ENCODE data around the gene GPR162. TPM values are rescaled to one million over a fixed set of nuclear protein-coding genes. Genes with fewer than 3 reads are reported as not detected.

GPR162 gene
- polyA plus RNA-seq, 3 donors: 22.1 to 28.7 (median 24.7) TPM

DNA sequence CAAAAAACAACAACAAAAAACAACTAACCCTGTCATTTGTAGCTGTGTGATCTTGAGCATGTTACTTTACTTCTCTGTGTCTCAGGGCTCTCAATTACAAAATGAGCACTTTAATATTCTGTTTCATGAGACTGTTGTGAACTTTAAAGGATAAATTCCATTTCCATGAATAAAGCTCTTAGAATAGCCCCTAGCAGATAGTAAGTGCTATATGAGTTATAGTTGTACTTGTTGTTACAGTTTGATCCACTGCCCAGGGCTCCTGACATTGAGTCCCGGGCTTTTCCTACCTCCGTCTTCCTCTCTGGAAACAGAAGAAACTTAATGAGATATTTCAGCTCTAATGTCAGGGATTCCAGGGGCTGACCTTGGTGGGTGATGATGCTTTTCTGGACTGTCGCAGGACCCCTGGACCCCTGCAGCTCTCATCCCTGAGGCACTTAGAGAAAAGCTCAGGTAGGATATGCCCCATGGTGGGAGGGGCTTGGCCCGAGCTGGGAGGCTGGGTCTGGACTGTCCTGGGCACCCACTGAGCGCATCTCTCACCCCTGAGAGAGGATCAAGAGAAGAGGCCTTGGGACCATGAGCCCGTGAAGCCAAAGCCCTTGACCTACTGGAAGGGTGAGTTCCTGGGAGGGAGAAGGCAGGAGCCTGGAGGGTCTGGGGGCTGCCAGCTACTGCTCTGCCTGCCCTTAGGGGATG is 11.7 kb downstream of the GPR162 start:
- no peak for DNase-seq (ENCODE audit: low read depth in 3 of 3, low spot score in 2 of 3)

GRCh38 chr12:6834254-6834653 is 12.6 kb downstream of the GPR162 start:
- DNase-seq (ENCODE audit: low read depth in 3 of 3, low spot score in 2 of 3): no peak

DNA sequence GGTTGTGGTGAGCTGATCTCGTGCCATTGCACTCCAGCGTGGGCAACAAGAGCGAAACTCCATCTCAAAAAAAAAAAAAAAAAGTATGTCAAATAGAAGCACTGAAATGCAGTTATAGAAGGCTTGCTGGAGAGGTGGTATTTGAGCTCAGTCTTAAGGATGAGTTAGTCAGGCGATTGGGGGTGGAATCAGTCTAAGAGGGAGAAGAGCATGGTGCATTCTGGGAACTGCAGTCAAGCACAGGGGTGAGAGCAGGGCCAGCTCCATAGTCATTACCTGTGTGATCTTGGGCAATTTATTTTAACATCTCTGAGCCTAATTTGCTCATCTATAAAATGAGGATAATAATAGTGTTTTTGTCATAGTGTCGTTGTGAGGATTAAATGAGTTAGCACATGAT is 13.3 kb downstream of the GPR162 start:
- DNase-seq (ENCODE audit: low read depth in 3 of 3, low spot score in 2 of 3): no peak

DNA sequence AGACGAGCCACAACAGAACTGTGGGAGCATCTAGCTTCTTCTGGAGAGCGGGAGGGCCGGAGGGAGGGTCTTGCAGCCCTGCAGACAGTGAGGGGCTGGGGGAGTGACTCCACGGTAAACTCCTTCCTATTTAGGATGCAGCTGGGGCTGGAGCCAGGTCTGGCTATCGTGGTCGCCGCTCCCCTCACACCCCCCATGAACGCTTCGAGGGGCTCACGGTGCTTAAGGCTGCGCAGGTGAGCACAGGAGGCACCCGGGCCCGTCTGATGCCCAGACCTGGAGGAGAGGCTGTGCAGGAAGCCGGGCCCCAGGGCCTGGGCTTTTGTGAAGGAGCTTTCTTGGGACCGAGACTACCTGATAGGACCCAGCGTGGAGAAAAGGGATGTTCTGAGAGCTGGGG is 15.2 kb downstream of the GPR162 start:
- no peak for DNase-seq (ENCODE audit: low read depth in 3 of 3, low spot score in 2 of 3)

DNA sequence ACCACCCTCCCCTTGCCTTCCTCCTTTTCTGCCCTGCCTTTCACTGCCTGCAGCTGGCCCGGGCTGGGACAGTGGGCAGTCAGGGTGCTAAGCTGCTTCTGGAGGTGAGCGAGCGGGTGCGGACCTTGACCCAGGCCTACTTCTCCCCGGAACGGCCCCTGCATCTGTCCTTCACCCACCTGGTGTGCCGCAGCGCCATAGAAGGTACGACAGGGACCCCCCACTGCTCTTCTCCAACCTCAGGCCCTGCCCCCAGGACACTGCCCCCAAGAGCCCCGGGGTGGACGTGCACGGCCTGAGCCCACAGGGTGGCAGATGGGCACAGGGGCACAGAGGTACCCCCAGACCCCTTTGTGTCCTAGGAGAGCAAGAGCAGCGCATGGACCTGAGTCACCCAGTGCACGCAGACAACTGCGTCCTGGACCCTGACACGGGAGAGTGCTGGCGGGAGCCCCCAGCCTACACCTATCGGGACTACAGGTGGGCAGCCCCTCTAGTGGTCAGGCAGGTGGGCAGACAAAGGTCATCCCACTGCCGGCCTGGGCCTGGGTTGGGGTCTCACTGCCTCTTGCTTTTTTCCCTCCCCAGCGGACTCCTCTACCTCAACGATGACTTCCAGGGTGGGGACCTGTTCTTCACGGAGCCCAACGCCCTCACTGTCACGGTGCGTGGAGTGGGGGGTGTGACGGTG is 15.9 kb downstream of the GPR162 start:
- DNase-seq (ENCODE audit: low read depth in 3 of 3, low spot score in 2 of 3): no peak

- DNase-seq (ENCODE audit: low read depth in 3 of 3, low spot score in 2 of 3): no peak
These were observed 17.2 kb downstream of the GPR162 start for GRCh38 chr12:6838854-6839253.

DNA sequence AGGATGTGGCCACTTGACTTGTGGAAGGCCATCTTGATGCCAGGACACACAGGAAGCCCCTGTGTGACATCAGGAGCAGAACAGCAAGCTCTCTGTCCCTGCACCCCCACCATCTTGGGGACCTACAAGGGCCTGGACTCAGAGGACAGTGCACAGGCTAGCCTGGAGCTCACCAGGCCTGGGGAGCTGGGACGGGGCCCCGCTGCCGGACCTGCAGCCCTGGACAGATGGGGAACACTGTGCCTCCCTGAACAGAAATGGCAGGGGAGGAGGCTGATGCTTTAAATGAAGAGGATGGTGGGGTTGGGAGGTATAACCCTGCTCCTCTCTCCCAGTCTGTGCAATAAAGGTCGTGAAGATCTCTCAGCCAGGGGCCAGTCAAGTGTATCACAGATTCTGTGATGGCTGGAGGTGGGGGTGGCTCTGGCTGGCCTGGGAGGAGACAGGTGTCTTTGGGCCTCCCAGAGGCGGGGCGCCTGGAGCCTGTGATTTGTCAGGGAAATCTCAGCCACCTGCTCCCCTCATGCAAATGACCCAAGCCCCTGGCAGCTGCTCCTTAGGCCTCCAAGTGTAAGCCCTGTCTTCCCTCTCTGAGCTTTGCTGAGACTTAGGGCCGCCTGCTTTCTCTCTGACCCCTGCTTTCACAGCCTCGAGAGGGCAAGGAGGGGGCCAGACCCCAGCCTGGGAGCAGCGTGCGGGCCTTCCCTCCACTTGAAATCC is 18.0 kb downstream of the GPR162 start:
- no peak for DNase-seq (ENCODE audit: low read depth in 3 of 3, low spot score in 2 of 3)

DNA sequence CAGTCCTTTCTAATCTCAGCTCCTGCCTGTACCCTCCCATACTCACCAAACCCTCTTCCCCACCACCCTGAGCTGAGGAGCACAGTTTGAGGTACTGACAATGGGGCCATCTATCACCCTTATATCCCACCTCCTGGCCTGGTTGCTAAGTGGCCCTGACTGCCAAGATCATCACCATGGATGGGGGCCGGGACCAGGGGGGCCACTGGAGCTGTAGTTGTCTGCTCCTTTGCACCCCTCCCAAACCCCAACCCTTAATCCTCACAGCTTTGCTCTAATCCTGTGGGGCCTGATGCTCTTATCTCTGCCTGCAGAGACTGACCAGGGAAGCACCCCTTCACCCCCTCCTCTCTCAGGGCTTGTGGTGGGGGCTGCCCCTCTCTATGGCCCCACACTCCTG is 18.7 kb downstream of the GPR162 start:
- DNase-seq (ENCODE audit: low read depth in 3 of 3, low spot score in 2 of 3): no peak

GRCh38 chr12:6840761-6841515 is 19.3 kb downstream of the GPR162 start, which contains the start of gene GNB3:
Gene GNB3 (plus strand): TSS chr12:6840925. CDS start chr12:6841288, 363 bp downstream.
- no peak for DNase-seq (ENCODE audit: low read depth in 3 of 3, low spot score in 2 of 3)

DNA sequence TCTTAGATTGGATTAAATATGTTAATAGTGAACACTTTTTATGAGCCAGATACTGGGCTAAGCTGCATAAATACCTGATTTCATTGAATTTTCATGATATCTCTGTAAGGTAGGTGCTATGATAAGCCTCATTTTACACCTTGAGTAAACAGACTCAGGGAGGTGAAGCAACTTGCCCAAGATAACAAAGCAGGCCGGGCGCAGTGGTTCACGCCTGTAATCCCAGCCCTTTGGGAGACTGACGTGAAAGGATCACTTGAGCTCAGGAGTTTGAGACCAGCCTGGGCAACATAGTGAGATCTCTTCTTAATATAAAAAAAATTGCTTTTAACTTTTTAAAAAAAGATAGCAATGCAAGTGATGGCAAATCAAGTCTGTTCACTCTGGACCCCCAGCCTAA is 20.5 kb downstream of the GPR162 start:
- DNase-seq (ENCODE audit: low read depth in 3 of 3, low spot score in 2 of 3): no peak

DNA sequence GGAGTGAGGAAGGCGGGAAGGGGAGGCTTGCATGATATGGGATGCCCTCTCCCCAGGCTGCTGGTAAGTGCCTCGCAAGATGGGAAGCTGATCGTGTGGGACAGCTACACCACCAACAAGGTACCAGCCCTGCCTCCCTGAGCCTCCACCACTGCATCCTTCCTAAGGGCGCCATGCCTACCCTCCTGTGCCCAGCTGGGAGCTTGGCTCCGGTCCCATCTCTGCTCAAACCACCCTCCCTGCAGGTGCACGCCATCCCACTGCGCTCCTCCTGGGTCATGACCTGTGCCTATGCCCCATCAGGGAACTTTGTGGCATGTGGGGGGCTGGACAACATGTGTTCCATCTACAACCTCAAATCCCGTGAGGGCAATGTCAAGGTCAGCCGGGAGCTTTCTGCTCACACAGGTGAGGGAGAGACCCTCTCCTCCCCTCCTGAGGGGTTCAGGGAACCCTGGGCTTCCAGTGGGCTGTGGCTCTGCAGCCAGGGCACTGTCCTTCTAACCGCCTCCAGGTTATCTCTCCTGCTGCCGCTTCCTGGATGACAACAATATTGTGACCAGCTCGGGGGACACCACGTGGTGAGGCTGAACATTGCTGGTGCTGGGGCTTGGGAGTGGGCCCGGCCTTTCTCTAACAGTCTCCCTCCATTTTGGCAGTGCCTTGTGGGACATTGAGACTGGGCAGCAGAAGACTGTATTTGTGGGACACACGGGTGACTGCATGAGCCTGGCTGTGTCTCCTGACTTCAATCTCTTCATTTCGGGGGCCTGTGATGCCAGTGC is 21.7 kb downstream of the GPR162 start:
- no peak for DNase-seq (ENCODE audit: low read depth in 3 of 3, low spot score in 2 of 3)

DNA sequence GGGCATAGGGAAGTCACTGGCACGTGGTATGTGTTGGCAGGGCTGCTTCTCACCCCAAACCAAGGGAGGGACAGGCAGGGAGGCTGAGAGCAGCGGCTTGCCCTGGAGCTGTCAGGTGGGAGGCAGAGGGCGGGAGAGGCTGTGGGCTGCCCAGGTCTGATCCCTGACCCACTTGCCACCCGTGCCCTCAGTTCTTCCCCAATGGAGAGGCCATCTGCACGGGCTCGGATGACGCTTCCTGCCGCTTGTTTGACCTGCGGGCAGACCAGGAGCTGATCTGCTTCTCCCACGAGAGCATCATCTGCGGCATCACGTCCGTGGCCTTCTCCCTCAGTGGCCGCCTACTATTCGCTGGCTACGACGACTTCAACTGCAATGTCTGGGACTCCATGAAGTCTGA is 23.8 kb downstream of the GPR162 start:
- DNase-seq (ENCODE audit: low read depth in 3 of 3, low spot score in 2 of 3): no peak

DNA sequence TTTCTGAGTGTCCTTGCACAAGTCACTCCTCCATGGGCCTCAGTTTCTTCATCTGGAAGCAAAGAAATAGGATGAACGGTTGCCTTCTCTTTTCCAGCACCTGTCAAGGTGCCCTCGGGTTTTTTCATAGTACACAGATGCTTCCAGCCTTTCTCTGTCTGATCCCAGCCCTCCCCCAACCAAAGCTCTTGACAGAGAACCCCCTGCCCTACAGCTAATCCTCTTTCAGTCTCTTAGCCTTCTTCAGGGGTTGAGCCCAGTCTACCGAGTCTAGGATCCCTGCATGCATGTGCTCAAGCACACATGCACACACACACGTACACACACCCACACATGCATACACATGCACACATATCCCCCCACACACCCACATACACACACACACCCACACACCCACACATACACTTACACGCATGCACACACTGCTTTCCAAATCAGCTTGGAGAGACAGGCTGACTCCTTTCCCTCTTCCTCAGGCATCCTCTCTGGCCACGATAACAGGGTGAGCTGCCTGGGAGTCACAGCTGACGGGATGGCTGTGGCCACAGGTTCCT is 24.8 kb downstream of the GPR162 start:
- no peak for DNase-seq (ENCODE audit: low read depth in 3 of 3, low spot score in 2 of 3)

- no peak for DNase-seq (ENCODE audit: low read depth in 3 of 3, low spot score in 2 of 3)
These were observed 26.1 kb downstream of the GPR162 start for GRCh38 chr12:6847676-6848075.

DNA sequence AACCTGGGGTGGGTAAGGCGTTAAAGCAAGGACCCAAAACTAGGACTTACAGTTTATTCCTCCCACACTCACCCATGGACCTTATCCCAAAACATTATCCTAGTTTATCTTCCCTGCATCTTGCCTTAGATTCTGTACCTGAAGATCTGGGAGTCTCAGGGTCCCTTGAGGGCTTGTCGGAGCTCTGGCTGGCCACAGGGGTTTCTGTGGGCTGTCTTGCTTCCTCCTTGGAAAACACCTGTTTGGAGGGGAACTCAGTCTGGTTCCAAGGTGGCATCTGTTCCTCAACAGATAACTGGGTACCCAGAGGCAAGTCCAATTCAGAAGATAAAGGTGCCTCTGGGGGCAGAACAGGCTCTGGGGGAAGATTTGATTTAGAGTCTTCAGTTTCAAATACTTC is 27.8 kb downstream of the GPR162 start:
- no peak for DNase-seq (ENCODE audit: low read depth in 3 of 3, low spot score in 2 of 3)

DNA sequence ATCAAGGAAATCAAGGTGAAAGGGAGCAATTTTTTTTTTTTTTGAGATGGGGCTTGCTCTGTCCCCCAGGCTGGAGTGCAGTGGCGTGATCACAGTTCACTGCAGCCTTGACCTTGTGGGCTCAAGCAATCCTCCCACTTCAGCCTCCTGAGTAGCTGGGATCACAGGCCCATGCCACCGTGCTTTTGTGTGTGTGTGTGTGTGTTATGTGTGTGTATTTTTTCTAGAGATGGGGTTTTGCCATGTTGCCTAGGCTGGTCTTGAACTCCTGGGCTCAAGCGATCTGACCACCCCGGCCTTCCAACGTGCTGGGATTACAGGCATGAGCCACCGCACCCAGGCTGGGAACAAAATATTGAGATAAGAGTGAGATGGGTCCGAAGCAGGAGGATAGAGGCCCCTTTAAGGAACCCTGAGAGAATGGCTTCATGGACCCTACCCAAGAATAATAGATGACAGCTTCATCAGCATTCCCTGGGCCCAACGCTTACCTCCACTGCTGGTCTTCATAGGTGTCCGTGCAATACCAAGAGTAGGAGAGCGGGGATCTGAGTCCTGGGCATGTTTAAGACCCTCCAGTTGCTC is 28.4 kb downstream of the GPR162 start:
- no peak for DNase-seq (ENCODE audit: low read depth in 3 of 3, low spot score in 2 of 3)

DNA sequence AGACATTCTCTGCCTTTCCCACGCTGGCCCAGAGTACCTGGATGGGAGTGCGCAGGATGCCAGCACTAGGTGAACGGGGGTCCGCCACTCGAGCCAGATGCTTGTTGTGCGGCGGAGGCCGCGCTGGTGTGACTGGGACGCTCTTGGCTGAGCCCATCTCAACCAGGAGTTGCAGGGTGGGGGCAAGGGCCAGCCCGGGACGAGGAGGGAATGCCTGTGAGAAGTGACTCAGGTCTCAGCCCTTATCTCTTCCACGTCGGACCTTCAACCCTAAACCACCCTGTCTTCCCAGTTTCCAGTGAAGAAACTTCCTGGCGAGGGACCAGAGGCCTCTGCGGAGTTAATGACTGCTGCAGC is 29.2 kb downstream of the GPR162 start:
- no peak for DNase-seq (ENCODE audit: low read depth in 3 of 3, low spot score in 2 of 3)

- no peak for DNase-seq (ENCODE audit: low read depth in 3 of 3, low spot score in 2 of 3)
These were observed 29.7 kb downstream of the GPR162 start, which contains the start of gene CDCA3 for GRCh38 chr12:6851153-6851920. Gene CDCA3 (minus strand): TSS chr12:6851286. CDS start chr12:6850952, 334 bp downstream.

All from right renal cortex interstitium (tissue), 3 donors.